ENCODE data around the gene SH2D3C.
"Not testable (repeated sequence)": the region's sequence is repeated elsewhere in the genome, so short reads cannot be mapped to it uniquely, and the experiment has no call there.

The SH2D3C gene

DNA sequence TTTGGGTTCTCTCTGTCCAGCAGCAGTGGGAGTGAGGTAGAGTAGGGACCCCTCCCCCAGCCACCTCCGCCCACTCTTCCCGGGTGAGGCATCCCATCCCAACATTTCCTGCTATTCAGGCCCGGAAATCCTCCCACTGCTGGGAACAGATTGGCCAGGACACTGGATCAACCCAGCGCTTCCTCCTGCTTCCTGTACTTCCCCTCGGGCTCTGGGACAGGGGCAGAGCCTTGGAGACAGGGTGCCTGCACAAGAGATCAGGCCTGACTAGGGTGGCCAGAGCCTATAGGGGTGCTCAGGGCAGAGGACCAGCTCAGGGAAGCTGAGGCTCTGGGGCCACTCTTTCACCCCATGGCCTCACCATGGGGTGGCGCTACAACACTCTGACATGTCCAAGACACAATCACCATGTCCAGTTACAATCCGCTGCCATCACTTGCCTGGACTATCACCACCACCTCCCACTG is 14.5 kb downstream of the SH2D3C start:
- peak; percentile 62 for DNase-seq

DNA sequence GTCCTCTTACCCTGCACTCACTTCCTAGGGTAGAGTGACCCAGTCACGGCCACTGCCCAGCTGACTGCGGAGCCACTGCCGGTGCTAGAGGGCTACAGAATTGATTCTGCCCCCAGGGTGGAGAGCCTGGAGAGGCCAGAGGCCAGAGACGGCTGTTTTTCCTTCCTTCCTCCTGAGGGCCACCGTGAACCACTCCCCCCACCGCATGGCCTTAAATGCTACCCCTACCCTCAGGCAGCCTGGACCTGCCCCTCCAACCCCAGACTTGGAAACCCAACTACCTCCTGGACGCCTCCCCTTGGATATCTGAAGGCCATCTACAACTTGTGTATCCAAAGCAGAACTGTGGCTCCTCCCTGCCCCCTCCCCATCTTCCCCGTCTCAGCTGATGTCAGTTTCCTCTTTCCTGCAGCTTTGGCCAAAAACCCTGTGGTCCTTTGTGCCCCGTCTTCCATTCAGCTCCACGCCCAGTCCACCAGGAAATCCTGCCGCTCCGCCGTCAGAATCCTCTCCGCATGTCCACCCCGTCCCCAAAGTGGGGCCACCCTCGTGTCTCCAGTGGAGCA is 16.3 kb downstream of the SH2D3C start:
- no peak for DNase-seq

DNA sequence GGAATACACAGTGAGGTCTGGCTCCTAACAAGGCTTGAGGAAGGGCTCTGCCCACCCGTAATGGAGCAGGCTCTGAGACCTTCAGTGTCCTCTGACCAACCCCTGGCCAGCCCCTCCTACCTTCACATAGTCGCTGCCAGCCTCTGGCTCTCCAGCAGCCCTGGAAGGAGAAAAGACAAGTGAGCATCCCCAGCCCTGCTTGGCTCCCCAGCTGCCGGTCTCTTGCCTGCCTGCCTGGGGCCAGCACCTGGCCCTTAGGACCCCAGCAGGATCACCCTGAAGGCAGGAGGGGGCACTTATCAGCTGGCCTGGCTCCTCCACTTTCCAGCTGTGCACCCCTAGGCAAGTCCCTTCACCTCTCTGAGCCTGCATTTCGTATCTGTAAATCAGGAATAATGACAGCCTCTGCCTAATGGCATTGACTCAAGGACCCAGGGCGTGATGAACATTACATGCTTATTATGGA is 16.9 kb downstream of the SH2D3C start:
- no peak for DNase-seq

DNA sequence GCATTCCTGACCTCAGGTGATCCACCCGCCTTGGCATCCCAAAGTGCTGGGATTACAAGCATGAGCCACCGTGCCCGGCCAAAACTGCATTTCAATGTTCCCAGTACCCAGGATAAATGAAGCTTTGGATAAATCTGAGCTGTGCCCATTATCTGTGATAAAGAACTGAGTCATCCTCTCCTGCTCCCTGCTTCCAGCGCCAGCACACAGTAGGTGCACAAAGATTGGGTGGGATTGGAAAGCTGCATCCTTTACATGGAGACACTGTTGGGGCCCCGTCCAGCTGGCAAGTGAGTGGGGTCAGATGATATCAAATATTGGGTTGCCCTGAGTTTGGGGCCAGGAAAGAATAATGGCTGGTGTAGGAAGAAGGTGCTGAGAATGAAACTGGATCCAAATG is 17.4 kb downstream of the SH2D3C start:
- DNase-seq, result no peak

DNA sequence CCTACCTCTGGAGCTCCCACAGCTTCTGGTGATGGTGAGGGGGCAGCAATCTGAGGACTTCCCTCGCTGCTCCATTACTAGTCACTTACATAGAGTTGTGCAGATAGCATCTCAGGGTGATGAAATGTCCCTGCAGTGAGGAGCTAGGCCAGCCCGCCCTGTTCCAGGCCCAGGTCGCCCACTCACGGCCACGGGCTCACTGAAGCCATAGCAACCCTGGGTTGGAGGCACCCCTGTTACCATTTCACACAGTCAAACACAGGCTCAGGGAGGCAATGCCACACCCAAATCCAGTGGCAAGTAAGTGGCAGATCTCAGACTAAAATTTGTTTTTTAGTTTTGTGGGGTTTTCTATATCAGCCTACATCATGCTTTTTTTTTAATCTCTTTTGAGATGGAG is 19.6 kb downstream of the SH2D3C start:
- no peak for DNase-seq

DNA sequence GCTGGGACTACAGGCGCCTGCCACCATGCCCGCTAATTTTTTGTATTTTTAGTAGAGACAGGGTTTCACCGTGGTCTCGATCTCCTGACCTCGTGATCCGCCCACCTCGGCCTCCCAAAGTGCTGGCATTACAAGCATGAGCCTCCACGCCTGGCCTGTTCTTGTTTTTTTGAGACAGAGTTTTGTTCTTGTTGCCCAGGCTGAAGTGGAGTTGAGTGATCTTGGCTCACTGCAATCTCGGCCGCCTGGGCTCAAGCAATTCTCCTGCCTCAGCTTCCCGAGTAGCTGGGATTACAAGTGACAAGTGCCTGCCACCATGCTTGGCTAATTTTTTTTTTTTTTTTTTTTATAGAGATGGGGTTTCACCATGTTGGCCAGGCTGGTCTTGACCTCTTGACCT is 21.7 kb downstream of the SH2D3C start:
- DNase-seq, result not testable (repeated sequence)

DNA sequence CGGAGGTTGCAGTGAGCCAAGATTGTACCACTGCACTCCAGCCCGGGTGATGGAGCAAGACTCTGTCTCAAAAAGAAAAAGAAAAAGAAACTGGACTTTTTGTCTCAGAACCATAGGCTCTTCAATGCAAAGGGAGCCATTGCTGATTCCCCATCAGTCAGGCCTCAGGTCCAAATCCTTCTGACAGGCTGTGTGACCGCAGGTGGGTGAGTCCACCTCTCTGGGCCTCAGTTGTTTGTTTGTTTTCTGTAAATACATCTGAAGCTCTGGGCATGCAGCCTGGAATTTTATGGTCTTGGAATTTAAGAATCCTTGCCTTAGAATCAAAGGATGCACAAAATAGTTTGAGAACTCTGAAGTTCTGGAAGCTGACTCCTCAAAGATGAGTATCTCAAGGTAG is 22.2 kb downstream of the SH2D3C start:
- DNase-seq, result no peak

DNA sequence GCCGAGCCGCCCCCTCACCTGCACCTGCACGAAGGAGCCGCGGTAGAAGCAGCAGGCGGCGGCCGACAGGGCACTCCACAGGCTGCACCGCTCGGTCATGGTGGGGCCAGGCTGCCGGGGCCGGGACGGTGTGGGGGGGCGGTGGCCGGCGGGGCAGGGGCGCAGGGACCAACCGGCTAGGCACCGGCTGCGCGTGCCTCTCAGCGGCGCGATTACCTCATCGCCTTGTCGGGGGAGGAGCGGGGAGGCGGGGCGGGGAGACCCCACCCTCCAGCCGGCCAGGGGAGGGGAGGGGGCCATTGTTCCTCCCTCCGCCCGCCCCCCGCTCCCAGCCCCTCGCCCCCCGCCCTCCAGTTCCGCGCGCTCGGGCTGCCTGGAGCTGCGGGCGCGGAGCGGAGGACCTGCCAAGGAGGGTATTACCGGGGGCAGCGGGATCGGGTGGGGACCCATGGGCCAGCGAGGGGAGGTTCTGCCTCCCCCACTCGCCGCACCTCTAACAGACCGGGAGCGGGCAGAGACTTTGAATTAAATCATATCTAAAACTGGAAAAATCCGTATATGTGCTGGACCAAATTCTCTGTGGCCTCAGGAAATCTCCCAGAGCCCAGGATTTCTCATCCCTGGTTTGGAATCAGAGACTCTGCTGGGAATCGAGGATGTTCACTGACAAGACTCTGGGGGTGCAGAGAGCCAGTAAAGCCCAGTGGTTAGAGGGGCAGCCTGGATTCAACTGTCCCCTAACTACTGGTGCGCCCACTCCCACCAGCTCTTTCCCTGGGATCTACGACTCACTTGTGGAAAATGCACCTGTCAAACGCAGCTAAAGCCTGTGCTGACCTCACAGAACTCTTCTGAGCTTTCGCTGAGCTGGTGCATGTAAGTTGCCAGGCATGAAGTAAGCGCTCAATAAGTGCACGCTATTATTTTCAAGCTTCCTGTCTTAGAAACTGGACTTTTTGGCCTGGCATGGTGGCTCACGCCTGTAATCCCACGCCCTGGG is 23.1 kb downstream of the SH2D3C start:
- no peak for DNase-seq

DNA sequence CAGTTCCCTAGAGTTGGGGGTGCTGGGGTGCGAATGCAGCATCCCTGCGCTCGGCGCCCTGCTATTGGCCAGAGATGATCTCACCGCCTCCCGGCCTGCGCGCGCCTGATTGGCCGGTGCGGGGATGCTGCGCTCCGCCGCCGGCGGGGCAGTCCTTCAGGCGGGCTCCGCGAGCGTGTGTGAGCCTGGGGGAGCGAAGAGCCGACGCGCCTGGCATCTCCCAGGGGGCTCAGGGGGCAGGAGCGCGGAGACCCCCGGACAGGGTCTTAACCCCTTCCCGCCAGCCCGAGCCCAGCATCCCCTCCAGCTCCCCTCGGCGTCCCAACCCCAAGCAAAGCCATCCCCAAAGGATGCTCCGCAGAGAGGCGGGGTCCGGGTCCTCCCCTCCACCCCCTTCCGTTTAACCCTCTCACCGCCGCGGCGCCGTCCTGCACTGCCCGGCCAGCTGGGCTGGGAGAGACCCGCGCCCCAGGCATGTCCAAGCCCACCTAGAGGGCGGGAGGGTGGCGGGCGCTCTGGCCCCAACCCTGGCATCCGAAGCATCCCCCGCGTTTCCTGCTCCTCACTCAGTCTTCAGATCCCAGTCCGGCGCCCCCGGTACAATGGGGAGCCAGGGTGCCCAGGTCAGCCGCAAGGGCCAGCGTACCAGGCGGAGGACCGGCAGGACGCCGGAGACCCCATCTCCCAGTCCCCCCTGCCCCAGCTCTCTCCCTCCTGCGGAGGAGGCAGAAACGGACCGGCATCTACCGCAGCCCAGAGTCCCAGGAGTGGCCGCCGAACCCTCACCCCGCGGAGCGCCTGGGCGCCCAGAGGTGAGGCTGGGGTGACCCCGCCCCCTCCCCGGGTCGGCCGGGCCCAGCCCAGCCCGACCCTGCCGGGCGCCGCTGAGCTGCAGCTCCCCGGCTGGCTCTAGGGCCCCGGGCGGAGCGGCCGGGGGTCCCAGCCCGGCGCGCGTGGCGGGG is 24.1 kb downstream of the SH2D3C start:
- no peak for DNase-seq

DNA sequence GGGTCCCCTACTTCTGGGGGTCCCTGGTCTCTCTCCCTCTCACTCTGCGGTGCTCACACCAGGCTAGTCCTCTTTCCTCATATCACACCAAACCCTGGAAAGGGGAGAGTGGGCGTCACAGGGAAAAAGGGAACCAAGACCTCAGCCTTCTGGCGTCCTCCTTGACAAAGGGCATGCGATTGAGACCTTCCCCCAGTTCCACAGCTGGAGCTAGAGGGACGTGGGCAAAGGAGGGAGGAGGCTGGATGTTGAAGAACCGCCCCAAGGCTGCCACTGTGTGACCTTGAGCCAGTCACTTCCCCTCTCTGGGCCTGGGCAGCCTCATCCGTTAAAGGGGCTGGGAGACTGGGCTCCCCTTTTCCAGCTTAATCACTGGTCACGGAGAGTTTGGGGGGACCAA is 24.8 kb downstream of the SH2D3C start:
- no peak for DNase-seq

DNA sequence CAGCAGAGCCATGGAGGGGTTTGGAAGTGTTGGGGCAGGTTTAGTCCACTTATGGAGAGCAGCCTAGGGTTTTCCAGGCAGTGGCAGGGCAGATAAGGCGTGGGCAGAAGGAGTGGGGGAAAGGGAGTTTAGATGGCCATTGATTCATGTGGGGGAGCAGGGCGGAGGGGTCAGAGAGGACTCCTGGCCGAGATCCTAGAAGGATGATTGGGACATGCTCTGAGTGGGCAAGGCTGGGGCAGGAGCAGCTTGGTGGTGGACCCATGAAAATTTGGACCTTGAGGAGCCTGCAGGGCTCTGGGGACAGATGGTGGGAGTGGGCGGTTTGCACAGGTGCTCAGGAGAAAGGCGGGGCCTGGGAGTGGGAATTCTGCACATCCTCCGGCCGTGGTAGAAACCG is 25.3 kb downstream of the SH2D3C start:
- no peak for DNase-seq

DNA sequence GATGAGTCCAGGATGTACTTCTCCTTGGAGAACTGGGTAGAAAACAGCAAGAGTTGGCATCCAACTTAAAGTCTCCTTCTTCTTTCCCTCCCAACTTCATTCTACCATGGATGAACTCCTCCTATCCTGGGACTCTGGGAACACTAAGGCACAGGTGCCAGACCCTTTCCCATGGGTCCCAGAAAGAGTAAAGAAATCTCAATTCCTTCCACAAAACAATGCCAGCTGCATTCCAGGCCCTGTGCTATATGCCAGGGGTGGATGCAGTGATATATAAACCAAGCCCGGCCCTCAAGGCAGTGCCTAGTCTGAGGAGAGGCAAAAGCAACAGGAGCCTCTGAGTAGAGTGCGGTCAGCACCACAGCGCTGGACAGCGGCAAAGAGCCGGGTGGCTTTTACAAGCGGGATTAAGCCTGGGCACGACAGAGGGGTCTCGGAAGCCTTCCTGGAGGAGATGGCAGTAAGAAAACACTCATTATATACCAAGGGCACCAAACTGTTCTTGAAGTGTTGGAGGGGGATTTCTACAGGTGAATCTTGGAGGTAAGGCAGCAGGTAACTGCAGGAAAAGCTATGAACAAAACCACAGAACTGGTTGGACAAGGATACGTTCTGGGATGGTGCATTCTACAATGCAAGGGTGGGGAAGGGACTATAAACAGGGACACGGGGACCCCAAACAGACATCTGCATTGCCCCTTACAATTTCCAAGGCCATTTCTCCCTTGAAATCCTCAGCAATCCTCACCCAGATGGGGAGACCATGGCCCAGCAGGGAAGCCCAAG is 27.0 kb downstream of the SH2D3C start:
- DNase-seq, result no peak

DNA sequence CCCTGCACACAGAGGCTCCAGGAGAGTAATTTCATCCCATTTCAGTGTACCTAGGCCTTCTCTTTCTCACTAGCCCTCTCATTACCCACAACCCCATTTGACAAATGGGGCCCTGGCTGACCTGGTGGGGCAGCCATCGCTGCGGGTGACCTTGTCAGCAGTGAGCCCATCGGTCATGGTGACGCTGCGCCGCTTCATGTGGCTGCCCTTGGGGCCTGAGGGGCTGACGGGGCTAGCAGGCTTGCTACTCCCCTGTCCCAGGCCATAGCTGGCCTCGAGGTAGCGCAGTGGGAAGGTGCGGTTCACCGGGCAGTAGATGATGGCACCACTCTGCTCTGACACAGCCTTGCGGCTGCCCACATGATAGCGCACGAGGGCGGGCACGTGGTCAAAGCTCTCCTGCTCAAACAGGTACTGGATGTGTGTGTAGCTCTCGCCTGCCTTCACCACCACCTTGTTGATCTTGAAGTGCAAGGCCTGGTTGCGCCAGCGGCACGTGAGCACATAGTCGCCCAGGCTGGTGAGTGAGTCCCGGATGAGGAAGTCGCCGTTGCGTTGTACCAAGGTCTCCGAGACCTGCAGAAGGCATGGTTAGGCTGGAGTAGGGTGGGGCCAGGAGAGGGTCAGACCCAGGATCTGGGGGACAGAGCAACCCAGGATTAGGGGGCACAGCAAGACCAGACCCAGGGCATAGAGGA is 29.2 kb downstream of the SH2D3C start:
- no peak for DNase-seq

DNA sequence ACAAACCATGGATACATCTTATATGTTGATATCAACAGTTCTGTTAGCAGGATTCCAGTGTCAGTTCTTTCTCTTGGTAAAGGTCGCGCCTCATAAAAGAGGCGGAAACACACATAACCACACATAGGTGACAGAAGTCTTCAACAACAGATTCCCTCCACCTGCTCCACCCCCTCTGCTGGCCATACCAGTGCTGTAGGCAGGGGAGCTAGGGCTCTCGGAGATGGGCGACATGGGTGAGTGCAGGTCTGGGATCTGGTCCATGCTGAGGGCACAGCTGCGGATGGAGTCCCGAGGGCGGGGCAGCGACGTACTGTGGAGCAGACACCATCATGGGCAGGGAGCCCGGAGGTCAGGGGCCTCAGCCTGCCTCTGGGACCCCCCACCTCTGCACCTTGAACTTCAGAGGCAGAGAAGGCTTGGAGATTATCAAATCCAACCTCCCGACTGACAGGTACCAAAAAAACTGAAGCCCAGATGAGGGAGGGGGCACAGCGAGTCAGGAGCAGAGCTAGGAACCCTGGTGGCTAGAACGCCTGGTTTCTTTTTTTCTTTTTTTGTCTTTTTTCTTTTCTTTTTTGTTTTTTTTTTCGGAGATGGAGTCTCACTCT is 31.4 kb downstream of the SH2D3C start:
- DNase-seq, result peak; percentile 61

DNA sequence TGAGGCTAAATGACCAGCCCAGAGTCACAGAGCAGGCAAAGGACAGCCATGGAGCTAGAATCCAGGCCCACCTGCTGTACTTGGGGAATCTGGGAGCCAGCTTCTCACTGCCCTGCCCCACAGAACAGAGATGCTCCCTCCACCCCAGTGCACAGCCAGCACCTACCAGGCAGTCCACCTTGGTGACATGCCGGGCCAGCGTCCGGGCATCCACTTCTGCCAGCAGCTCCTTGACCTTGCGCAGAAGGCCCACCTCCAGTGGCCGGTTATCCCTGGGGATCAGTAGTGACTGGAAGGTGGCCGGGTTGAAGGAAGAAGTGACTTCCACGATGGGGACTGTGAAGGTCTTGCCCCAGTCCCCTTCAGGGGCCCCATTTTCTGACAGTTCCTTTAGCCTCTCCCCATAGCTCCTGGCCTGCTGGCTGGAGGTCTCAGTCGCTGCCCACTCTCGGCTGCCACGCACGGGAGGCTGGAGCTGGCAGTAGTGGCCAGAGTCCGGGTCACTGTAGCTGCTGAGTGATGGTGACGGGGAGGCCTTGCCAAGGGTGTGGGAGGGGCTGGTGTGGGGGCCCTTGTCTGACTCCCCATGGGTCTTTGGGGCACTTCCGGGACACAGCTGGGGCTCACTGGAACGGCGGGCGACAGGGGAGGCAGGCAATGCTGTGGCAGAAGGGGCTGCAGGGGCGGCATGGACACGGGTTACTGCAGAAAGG is 33.9 kb downstream of the SH2D3C start:
- no peak for DNase-seq

DNA sequence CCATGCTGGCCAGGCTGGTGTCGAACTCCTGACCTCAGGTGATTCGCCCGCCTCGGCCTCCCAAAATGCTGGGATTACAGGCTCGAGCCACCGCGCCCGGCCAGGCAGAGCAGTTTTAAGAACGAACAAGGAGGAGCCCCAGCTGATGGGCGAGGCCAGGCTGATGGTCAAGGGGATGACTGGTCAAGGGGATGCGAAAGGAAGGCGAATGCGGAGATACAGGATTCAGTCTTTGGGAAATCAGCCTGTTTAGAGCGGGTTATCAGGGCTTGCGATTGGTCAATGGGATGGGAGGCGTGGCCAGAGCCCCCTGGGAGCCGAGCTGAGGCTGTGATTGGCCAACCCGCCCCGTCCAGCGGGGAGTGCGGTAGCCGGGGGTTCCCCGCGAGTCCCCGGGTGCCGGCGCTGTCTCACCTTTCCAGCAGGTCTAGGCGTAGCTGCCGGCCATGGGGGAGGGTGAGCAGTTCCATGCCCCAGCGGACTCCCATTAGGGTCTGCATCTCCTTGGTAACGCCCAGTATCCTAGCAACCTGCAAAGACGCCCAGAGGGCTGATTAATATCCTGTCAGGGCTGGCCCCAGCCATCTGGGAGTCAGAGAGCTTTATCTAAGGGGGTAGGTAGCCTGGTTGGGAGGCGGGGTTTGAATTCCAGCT is 35.9 kb downstream of the SH2D3C start:
- no peak for DNase-seq

DNA sequence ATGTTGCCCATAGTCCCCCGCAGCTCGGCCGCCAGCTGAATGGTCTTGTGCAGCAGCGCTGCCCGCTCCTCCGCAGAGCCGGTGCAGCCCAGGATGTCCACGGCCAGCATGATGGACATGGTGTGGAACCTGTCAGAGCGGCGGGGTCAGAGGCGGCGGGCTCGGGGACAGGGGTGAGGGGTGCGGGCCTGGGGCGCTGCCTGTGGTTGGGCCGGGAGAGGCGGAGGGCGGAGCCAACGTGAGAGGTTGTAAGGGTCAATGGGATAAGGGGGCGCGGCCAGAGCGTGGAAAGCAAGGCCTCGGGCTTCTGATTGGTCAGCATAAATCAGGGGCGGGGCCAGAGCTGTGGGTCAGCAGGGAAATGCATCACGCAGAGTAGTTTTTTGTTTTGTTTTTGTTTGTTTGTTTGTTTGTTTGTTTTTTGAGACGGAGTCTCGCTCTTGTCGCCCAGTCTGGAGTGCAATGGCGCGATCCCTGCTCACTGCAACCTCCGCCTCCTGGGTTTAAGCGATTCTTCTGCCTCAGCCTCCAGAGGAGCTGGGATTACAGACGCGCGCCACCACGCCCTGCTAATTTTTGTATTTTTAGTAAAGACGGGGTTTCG is 36.5 kb downstream of the SH2D3C start:
- no peak for DNase-seq

DNA sequence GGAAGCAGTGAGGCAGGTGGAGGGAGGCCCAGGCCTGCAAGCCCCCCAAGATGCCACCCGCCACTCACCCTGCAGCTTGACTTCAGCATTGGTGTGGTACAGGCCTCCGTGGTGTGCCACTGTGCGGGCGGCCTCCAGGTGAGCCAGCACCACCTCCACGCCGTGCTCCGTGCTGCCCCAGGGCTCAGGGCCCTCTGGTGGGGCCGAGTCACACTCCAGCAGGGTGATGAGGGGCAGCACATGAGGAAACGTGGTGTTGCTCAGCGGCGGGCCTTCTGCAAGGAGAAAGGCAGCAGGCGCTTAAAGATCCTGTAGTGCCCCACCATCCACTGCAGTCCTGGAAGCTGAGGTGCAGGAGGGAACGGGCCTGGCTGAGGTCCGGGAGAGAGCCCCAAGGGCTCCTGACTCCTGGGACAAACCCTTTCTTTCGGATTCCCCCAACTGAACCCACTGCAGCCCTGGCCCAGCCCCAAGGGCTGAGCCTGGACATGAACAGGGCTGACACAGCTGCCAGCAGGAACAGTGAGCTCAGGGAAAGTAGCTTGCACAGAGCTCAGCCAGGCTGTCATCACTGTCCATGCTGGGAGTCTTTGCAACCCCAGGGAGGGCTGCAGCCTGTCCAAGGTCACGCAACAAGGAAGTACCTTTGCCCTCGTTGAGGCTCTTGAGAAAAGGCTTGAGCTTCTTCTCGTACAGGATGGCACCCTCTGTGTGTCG is 38.7 kb downstream of the SH2D3C start:
- no peak for DNase-seq

DNA sequence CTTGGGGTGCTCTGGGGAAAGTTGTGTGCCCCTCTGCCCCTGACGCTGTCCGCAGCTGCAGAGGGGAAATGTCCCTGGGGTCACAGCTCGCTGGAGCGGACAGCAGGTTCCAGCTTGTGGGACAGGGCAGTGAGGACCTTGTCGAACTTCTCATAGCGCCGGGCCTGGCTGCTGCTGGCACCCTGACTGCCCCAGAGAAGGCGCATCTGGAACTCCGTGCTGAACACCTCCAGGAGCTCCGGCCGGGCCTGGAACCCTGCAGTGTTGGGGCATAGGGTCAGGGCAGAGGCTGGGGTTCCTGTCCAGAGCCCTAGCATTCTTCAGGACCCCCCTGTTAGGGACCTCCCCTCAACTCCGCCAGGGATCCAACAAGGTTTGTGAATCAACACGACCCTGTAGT is 39.8 kb downstream of the SH2D3C start:
- DNase-seq, result no peak
